HepG2 (cell line): ENCODE data around the gene SKIC2. TPM values are rescaled to one million over a fixed set of nuclear protein-coding genes. Genes with fewer than 3 reads are reported as not detected.
A peak's percentile ranks its signal among the peaks of the same experiment; 100 is the strongest.

Source experiments
- HOXA5 ChIP-seq: sonication (generic); formaldehyde crosslinking; IDR thresholded peaks from 2 replicates; pipeline ENCODE4 v1.4.0; 2020; ENCODE audit warnings: missing genetic modification reagents
- HOXA7 ChIP-seq: sonication (generic); formaldehyde crosslinking; IDR thresholded peaks from 2 replicates; pipeline ENCODE4 v1.8.1; 2022; ENCODE audit warnings: mild to moderate bottlenecking, missing genetic modification reagents, moderate library complexity
- KAT8 ChIP-seq: IDR thresholded peaks from 2 replicates; pipeline ENCODE4 v1.6.1; 2016; ENCODE audit warnings: missing genetic modification reagents, missing compliant biosample characterization
- PHF8 ChIP-seq: sonication (generic); formaldehyde crosslinking; IDR thresholded peaks from 2 replicates; pipeline ENCODE4 v1.5.0; 2020; ENCODE audit warnings: missing genetic modification reagents
- POLR2A ChIP-seq, 2 experiments: IDR thresholded peaks; 2 replicates each; pipeline ENCODE4 v1.6.1; 2011; ENCODE audit warnings: low read depth in 2 of 2, low read length in 2 of 2, mild to moderate bottlenecking in 1 of 2, moderate library complexity in 1 of 2; ENCODE audit not compliant: insufficient read depth in 1 of 2
- RBAK ChIP-seq: sonication (generic); formaldehyde crosslinking; IDR thresholded peaks from 2 replicates; pipeline ENCODE4 v1.5.1; 2020; ENCODE audit warnings: mild to moderate bottlenecking, missing genetic modification reagents
- SMAD3 ChIP-seq: sonication (generic); formaldehyde crosslinking; IDR thresholded peaks from 2 replicates; pipeline ENCODE4 v1.4.0; 2020; ENCODE audit warnings: missing genetic modification reagents
- STAG1 ChIP-seq: sonication (generic); formaldehyde crosslinking; IDR thresholded peaks from 2 replicates; pipeline ENCODE4 v1.4.0; 2020; ENCODE audit warnings: missing genetic modification reagents
- TBX3 ChIP-seq: fragments of 450-650 bp; IDR thresholded peaks from 2 replicates; pipeline ENCODE4 v1.6.1; 2017; ENCODE audit warnings: antibody characterized with exemption, mild to moderate bottlenecking, inconsistent platforms, borderline replicate concordance
- TRAFD1 ChIP-seq: sonication (generic); formaldehyde crosslinking; IDR thresholded peaks from 2 replicates; pipeline ENCODE4 v1.5.1; 2020; ENCODE audit warnings: missing genetic modification reagents, mild to moderate bottlenecking, borderline replicate concordance
- ZBTB38 ChIP-seq: sonication (generic); formaldehyde crosslinking; IDR thresholded peaks from 2 replicates; pipeline ENCODE4 v1.5.1; 2020; ENCODE audit warnings: mild to moderate bottlenecking, missing genetic modification reagents
- ZNF121 ChIP-seq: sonication (generic); formaldehyde crosslinking; IDR thresholded peaks from 2 replicates; pipeline ENCODE4 v1.5.0; 2020; ENCODE audit warnings: mild to moderate bottlenecking, missing genetic modification reagents
- ZNF569 ChIP-seq: sonication (generic); formaldehyde crosslinking; IDR thresholded peaks from 2 replicates; pipeline ENCODE4 v1.5.0; 2020; ENCODE audit warnings: mild to moderate bottlenecking, missing genetic modification reagents, moderate library complexity, borderline replicate concordance
- ZNF674 ChIP-seq: sonication (generic); formaldehyde crosslinking; IDR thresholded peaks from 2 replicates; pipeline ENCODE4 v1.5.0; 2020; ENCODE audit warnings: low read depth, mild to moderate bottlenecking, missing genetic modification reagents
- ZNF816 ChIP-seq: sonication (generic); formaldehyde crosslinking; IDR thresholded peaks from 2 replicates; pipeline ENCODE4 v1.8.0; 2022; ENCODE audit warnings: missing genetic modification reagents, mild to moderate bottlenecking, borderline replicate concordance
- polyA plus RNA-seq, 8 experiments: library from polyadenylated mRNA; depleted of rRNA in 3 of 8; stranded (reverse) in 7 of 8; unstranded in 1 of 8; fragments of >200 nt; fragmentation: Illumina TruSeq in 4 of 8; extraction: Trizol in 4 of 8; gene quantifications; 2 replicates each; pipeline versions ENCODE4 v1.2.1 to v1.2.3, GENCODE V29; 2011 to 2016; ENCODE audit warnings: low read depth in 4 of 8, missing spikeins in 1 of 8, mixed read lengths in 1 of 8; ENCODE audit not compliant: insufficient read depth in 1 of 8
- total RNA-seq, 5 experiments: library from RNA; depleted of rRNA; stranded (reverse); fragments of >200 nt; fragmentation: Illumina TruSeq; extraction: Trizol; gene quantifications; 2 replicates each; pipeline ENCODE4 v1.2.3, GENCODE V29; 2016; ENCODE audit warnings: low read depth in 1 of 5
- TF ChIP-seq, protein P1 (sequence below): sonication (generic); formaldehyde crosslinking; conservative IDR thresholded peaks from 2 replicates; pipeline ENCODE4 v1.8.1; 2023; ENCODE audit warnings: missing genetic modification reagents
- TF ChIP-seq, protein P2 (sequence below): sonication (generic); formaldehyde crosslinking; IDR thresholded peaks from 2 replicates; pipeline ENCODE4 v1.5.1; 2020; ENCODE audit warnings: mild to moderate bottlenecking, missing genetic modification reagents
- TF ChIP-seq, protein P3 (sequence below): sonication (generic); formaldehyde crosslinking; IDR thresholded peaks from 2 replicates; pipeline ENCODE4 v1.5.0; 2020; ENCODE audit warnings: mild to moderate bottlenecking, missing genetic modification reagents
- TF ChIP-seq, protein P4 (sequence below): sonication (generic); formaldehyde crosslinking; IDR thresholded peaks from 2 replicates; pipeline ENCODE4 v1.5.0; 2020; ENCODE audit warnings: mild to moderate bottlenecking, missing genetic modification reagents

Gene SKIC2
- total and polyA plus RNA-seq, 2 of the 13 experiments (the other 11 are each of a cell fraction or from before 2014, with no cell fraction given), result 67.1 to 68.4 TPM

DNA sequence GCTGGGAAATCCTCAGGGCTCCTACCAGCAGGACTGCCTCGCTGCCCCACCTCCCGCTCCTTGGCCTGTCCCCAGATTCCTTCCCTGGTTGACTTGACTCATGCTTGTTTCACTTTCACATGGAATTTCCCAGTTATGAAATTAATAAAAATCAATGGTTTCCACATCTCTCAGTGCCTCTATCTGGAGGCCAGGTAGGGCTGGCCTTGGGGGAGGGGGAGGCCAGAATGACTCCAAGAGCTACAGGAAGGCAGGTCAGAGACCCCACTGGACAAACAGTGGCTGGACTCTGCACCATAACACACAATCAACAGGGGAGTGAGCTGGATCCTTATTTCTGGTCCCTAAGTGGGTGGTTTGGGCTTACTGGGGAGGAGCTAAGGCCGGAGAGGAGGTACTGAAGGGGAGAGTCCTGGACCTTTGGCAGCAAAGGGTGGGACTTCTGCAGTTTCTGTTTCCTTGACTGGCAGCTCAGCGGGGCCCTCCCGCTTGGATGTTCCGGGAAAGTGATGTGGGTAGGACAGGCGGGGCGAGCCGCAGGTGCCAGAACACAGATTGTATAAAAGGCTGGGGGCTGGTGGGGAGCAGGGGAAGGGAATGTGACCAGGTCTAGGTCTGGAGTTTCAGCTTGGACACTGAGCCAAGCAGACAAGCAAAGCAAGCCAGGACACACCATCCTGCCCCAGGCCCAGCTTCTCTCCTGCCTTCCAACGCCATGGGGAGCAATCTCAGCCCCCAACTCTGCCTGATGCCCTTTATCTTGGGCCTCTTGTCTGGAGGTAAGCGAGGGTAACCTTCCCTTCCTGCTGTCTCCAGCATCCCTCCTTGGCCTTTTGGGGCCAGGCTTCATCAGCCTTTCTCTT lies 13.2 kb upstream of the SKIC2 start, which contains the start of gene CFB (continued):
- TF ChIP-seq, protein P1, sequence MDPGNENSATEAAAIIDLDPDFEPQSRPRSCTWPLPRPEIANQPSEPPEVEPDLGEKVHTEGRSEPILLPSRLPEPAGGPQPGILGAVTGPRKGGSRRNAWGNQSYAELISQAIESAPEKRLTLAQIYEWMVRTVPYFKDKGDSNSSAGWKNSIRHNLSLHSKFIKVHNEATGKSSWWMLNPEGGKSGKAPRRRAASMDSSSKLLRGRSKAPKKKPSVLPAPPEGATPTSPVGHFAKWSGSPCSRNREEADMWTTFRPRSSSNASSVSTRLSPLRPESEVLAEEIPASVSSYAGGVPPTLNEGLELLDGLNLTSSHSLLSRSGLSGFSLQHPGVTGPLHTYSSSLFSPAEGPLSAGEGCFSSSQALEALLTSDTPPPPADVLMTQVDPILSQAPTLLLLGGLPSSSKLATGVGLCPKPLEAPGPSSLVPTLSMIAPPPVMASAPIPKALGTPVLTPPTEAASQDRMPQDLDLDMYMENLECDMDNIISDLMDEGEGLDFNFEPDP (CRISPR knock-in tag), result no peak
- TF ChIP-seq, protein P2, sequence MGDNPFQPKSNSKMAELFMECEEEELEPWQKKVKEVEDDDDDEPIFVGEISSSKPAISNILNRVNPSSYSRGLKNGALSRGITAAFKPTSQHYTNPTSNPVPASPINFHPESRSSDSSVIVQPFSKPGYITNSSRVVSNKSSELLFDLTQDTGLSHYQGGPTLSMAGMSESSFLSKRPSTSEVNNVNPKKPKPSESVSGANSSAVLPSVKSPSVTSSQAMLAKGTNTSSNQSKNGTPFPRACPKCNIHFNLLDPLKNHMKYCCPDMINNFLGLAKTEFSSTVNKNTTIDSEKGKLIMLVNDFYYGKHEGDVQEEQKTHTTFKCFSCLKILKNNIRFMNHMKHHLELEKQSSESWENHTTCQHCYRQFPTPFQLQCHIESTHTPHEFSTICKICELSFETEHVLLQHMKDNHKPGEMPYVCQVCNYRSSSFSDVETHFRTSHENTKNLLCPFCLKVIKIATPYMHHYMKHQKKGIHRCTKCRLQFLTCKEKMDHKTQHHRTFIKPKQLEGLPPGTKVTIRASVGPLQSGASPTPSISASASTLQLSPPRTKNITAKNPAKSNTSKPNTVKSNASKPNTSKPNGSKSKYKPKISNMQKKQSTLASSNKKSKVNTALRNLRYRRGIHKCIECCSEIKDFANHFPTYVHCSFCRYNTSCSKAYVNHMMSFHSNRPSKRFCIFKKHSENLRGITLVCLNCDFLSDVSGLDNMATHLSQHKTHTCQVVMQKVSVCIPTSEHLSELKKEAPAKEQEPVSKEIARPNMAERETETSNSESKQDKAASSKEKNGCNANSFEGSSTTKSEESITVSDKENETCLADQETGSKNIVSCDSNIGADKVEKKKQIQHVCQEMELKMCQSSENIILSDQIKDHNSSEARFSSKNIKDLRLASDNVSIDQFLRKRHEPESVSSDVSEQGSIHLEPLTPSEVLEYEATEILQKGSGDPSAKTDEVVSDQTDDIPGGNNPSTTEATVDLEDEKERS (CRISPR knock-in tag), result peak; percentile 66; the same call in 1 of the 2 replicates
- TF ChIP-seq ZNF816 (peak; percentile 57; the same call in 1 of the 2 replicates), HOXA7 (no peak), KAT8 (CRISPR knock-in tag) (peak; percentile 90), HOXA5 (CRISPR knock-in tag) (peak; percentile 78; the same call in 1 of the 2 replicates), TRAFD1 (CRISPR knock-in tag) (0 out of 2 replicates have a peak, but pooled peaks have one; percentile 79), SMAD3 (CRISPR knock-in tag) (peak; percentile 74; the same call in 1 of the 2 replicates), ZBTB38 (CRISPR knock-in tag) (peak; percentile 66; the same call in 1 of the 2 replicates), TBX3 (peak; percentile 55; the same call in 1 of the 2 replicates), RBAK (peak; percentile 53; the same call in 1 of the 2 replicates), POLR2A (IDR thresholded peaks at IDR 0.05; ENCODE audit: insufficient read depth in 1 of 2, low read depth in 2 of 2, low read length in 2 of 2) (peak in 1 of 2 experiments; percentile 96; a peak in 2 of 4 replicates), ZNF569 (CRISPR knock-in tag) (peak; percentile 45; the same call in 1 of the 2 replicates), ZNF121 (no peak; the same call in none of the 2 replicates), STAG1 (CRISPR knock-in tag) (peak; percentile 35; the same call in 1 of the 2 replicates), ZNF674 (CRISPR knock-in tag) (no peak), PHF8 (no peak)
- TF ChIP-seq, protein P3, sequence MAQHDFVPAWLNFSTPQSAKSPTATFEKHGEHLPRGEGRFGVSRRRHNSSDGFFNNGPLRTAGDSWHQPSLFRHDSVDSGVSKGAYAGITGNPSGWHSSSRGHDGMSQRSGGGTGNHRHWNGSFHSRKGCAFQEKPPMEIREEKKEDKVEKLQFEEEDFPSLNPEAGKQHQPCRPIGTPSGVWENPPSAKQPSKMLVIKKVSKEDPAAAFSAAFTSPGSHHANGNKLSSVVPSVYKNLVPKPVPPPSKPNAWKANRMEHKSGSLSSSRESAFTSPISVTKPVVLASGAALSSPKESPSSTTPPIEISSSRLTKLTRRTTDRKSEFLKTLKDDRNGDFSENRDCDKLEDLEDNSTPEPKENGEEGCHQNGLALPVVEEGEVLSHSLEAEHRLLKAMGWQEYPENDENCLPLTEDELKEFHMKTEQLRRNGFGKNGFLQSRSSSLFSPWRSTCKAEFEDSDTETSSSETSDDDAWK, result no peak
- TF ChIP-seq, protein P4, sequence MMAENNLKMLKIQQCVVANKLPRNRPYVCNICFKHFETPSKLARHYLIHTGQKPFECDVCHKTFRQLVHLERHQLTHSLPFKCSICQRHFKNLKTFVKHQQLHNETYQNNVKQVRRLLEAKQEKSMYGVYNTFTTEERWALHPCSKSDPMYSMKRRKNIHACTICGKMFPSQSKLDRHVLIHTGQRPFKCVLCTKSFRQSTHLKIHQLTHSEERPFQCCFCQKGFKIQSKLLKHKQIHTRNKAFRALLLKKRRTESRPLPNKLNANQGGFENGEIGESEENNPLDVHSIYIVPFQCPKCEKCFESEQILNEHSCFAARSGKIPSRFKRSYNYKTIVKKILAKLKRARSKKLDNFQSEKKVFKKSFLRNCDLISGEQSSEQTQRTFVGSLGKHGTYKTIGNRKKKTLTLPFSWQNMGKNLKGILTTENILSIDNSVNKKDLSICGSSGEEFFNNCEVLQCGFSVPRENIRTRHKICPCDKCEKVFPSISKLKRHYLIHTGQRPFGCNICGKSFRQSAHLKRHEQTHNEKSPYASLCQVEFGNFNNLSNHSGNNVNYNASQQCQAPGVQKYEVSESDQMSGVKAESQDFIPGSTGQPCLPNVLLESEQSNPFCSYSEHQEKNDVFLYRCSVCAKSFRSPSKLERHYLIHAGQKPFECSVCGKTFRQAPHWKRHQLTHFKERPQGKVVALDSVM (CRISPR knock-in tag), result peak; percentile 100
